HepG2 (cell line): ENCODE data around the gene RTEL1. TPM values are rescaled to one million over a fixed set of nuclear protein-coding genes. Genes with fewer than 3 reads are reported as not detected.

Experiments used
- CHD4 ChIP-seq: fragments of 200-600 bp; sonication (generic); IDR thresholded peaks from 2 replicates; pipeline ENCODE4 v1.7.0; 2017; ENCODE audit warnings: mild to moderate bottlenecking, low read length, borderline replicate concordance
- DR1 ChIP-seq: sonication (generic); formaldehyde crosslinking; IDR thresholded peaks from 2 replicates; pipeline ENCODE4 v1.8.0; 2021; ENCODE audit warnings: mild to moderate bottlenecking, missing genetic modification reagents, inconsistent platforms
- FIP1L1 ChIP-seq: fragments of 200-400 bp; formaldehyde crosslinking; IDR thresholded peaks from 2 replicates; pipeline ENCODE4 v1.6.1; 2018; ENCODE audit warnings: low read depth, mild to moderate bottlenecking, low read length, moderate library complexity, borderline replicate concordance; ENCODE audit not compliant: insufficient read depth
- FOSL2 ChIP-seq: sonication (generic); formaldehyde crosslinking; IDR thresholded peaks from 2 replicates; pipeline ENCODE4 v1.4.0; 2020; ENCODE audit warnings: missing genetic modification reagents
- HDAC6 ChIP-seq: fragments of 200-600 bp; sonication (generic); IDR thresholded peaks from 2 replicates; pipeline ENCODE4 v1.7.0; 2017; ENCODE audit warnings: mild to moderate bottlenecking, antibody characterized with exemption, low read length, low read depth
- HNRNPL ChIP-seq: fragments of 200-400 bp; formaldehyde crosslinking; IDR thresholded peaks from 2 replicates; pipeline ENCODE4 v1.6.1; 2017; ENCODE audit warnings: mild to moderate bottlenecking, low read depth, low read length
- HNRNPUL1 ChIP-seq: fragments of 200-400 bp; formaldehyde crosslinking; IDR thresholded peaks from 2 replicates; pipeline ENCODE4 v1.6.1; 2017; ENCODE audit warnings: low read depth, mild to moderate bottlenecking, low read length, moderate library complexity
- MIER2 ChIP-seq: IDR thresholded peaks from 2 replicates; pipeline ENCODE4 v1.6.1; 2016; ENCODE audit warnings: missing biosample characterization, missing genetic modification reagents
- RXRA ChIP-seq: sonication (generic); formaldehyde crosslinking; IDR thresholded peaks from 2 replicates; pipeline ENCODE4 v1.5.1; 2020; ENCODE audit warnings: missing genetic modification reagents
- SOX13 ChIP-seq, 3 experiments: fragments of 450-650 bp in 1 of 3; sonication (generic) in 1 of 3; formaldehyde crosslinking in 1 of 3; IDR thresholded peaks in 2 of 3; conservative IDR thresholded peaks in 1 of 3; 2 replicates each; pipeline versions ENCODE4 v1.5.0 to v1.6.1; 2016 to 2020; ENCODE audit warnings: antibody characterized with exemption in 1 of 3, mild to moderate bottlenecking in 1 of 3, missing compliant biosample characterization in 1 of 3, missing genetic modification reagents in 1 of 3, moderate library complexity in 1 of 3
- SPEN ChIP-seq: sonication (generic); formaldehyde crosslinking; IDR thresholded peaks from 2 replicates; pipeline ENCODE4 v1.5.1; 2020; ENCODE audit warnings: low read depth, mild to moderate bottlenecking, missing genetic modification reagents
- STAT5B ChIP-seq: sonication (generic); formaldehyde crosslinking; IDR thresholded peaks from 2 replicates; pipeline ENCODE4 v1.4.0; 2020; ENCODE audit warnings: missing genetic modification reagents
- U2AF2 ChIP-seq: fragments of 200-400 bp; formaldehyde crosslinking; IDR thresholded peaks from 2 replicates; pipeline ENCODE4 v1.6.1; 2017; ENCODE audit warnings: low read depth, mild to moderate bottlenecking, low read length
- YEATS4 ChIP-seq: sonication (generic); formaldehyde crosslinking; IDR thresholded peaks from 2 replicates; pipeline ENCODE4 v1.4.0; 2020; ENCODE audit warnings: missing genetic modification reagents, borderline replicate concordance
- ZBTB1 ChIP-seq: sonication (generic); formaldehyde crosslinking; IDR thresholded peaks from 2 replicates; pipeline ENCODE4 v1.4.0; 2020; ENCODE audit warnings: missing genetic modification reagents, borderline replicate concordance
- ZNF205 ChIP-seq: IDR thresholded peaks from 2 replicates; pipeline ENCODE4 v1.6.1; 2018; ENCODE audit warnings: missing biosample characterization, missing genetic modification reagents
- ZNF235 ChIP-seq: sonication (generic); formaldehyde crosslinking; IDR thresholded peaks from 2 replicates; pipeline ENCODE4 v1.8.1; 2023; ENCODE audit warnings: mild to moderate bottlenecking, missing genetic modification reagents, borderline replicate concordance
- ZNF292 ChIP-seq: sonication (generic); formaldehyde crosslinking; IDR thresholded peaks from 2 replicates; pipeline ENCODE4 v1.8.1; 2022; ENCODE audit warnings: mild to moderate bottlenecking, low read depth, missing genetic modification reagents, borderline replicate concordance
- ZNF30 ChIP-seq: sonication (generic); formaldehyde crosslinking; IDR thresholded peaks from 2 replicates; pipeline ENCODE4 v1.5.0; 2020; ENCODE audit warnings: mild to moderate bottlenecking, missing genetic modification reagents
- ZNF558 ChIP-seq: sonication (generic); formaldehyde crosslinking; IDR thresholded peaks from 2 replicates; pipeline ENCODE4 v1.9.0; 2022; ENCODE audit warnings: mild to moderate bottlenecking, missing genetic modification reagents, borderline replicate concordance
- ZNF564 ChIP-seq: sonication (generic); formaldehyde crosslinking; IDR thresholded peaks from 2 replicates; pipeline ENCODE4 v1.8.1; 2023; ENCODE audit warnings: mild to moderate bottlenecking, missing genetic modification reagents
- ZNF672 ChIP-seq: sonication (generic); formaldehyde crosslinking; IDR thresholded peaks from 2 replicates; pipeline ENCODE4 v1.8.1; 2022; ENCODE audit warnings: missing genetic modification reagents
- ZNF790 ChIP-seq: sonication (generic); formaldehyde crosslinking; IDR thresholded peaks from 2 replicates; pipeline ENCODE4 v1.8.0; 2022; ENCODE audit warnings: missing genetic modification reagents, mild to moderate bottlenecking, borderline replicate concordance
- polyA plus RNA-seq, 8 experiments: library from polyadenylated mRNA; depleted of rRNA in 3 of 8; stranded (reverse) in 7 of 8; unstranded in 1 of 8; fragments of >200 nt; fragmentation: Illumina TruSeq in 4 of 8; extraction: Trizol in 4 of 8; gene quantifications; 2 replicates each; pipeline versions ENCODE4 v1.2.1 to v1.2.3, GENCODE V29; 2011 to 2016; ENCODE audit warnings: low read depth in 4 of 8, missing spikeins in 1 of 8, mixed read lengths in 1 of 8; ENCODE audit not compliant: insufficient read depth in 1 of 8
- total RNA-seq, 5 experiments: library from RNA; depleted of rRNA; stranded (reverse); fragments of >200 nt; fragmentation: Illumina TruSeq; extraction: Trizol; gene quantifications; 2 replicates each; pipeline ENCODE4 v1.2.3, GENCODE V29; 2016; ENCODE audit warnings: low read depth in 1 of 5
- TF ChIP-seq, protein P1 (sequence below): sonication (generic); formaldehyde crosslinking; IDR thresholded peaks from 2 replicates; pipeline ENCODE4 v1.4.0; 2020; ENCODE audit warnings: mild to moderate bottlenecking, low read depth, missing genetic modification reagents
- TF ChIP-seq, protein P2 (sequence below): sonication (generic); formaldehyde crosslinking; IDR thresholded peaks from 2 replicates; pipeline ENCODE4 v1.5.0; 2020; ENCODE audit warnings: missing genetic modification reagents, mild to moderate bottlenecking, borderline replicate concordance
- TF ChIP-seq, protein P3 (sequence below): sonication (generic); formaldehyde crosslinking; IDR thresholded peaks from 2 replicates; pipeline ENCODE4 v1.4.0; 2020; ENCODE audit warnings: missing genetic modification reagents
- TF ChIP-seq, protein P4 (sequence below): sonication (generic); formaldehyde crosslinking; IDR thresholded peaks from 2 replicates; pipeline ENCODE4 v1.8.1; 2023; ENCODE audit warnings: mild to moderate bottlenecking, moderate library complexity, missing genetic modification reagents

Gene RTEL1
- total and polyA plus RNA-seq, 2 of the 13 experiments (the other 11 are each of a cell fraction or from before 2014, with no cell fraction given) = 21.8 to 36.4 TPM

DNA sequence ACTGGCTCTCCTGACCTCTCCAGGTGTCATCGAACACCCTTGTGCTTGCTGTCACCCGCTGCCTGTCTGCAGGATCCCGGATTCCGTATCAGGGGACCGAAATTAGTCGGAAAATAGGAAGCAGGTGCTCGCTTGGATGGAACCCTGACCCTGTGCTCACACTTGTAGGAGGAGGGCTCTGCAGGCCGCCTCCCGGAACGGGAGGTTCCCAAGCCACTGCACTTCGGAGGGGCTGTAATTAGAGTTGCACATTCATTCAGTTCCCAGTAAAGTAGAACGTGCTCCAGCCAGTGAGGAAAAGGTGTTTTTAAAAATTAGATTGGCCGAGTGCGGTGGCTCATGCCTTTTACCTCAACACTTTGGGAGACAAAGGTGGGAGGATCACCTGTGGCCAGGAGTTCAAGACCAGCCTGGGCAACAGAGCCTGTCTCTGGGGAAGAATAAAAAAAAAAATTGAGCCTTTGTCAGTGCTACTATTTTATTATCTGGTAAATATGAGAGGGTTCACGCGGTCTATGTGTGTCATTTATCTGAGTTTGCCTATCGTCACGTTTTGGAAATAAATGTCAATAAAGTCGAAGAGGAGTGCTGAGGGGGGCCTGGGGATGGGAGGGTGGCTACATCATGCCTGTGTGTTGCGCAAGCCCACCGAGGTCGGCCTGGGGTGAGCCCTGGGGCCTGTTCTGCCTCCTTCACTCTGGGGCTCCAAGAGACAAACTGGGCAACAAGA, 29.7 kb upstream of the RTEL1 start (continued):
- TF ChIP-seq SPEN (CRISPR knock-in tag) (peak; percentile 90), HNRNPL (0 out of 2 replicates have a peak, but pooled peaks have one; percentile 3), ZBTB1 (CRISPR knock-in tag) (no peak), ZNF205 (CRISPR knock-in tag) (peak; percentile 96), FOSL2 (CRISPR knock-in tag) (peak; percentile 43), U2AF2 (no peak), ZNF292 (CRISPR knock-in tag) (peak; percentile 36; the same call in 1 of the 2 replicates), YEATS4 (CRISPR knock-in tag) (peak; percentile 99), RXRA (CRISPR knock-in tag) (peak; percentile 72; the same call in 1 of the 2 replicates), HDAC6 (no peak), DR1 (CRISPR knock-in tag) (no peak; the same call in 1 of the 2 replicates), HNRNPUL1 (no peak), ZNF672 (CRISPR knock-in tag) (no peak), ZNF564 (CRISPR knock-in tag) (peak; percentile 78; the same call in 1 of the 2 replicates), CHD4 (peak; percentile 81; the same call in 1 of the 2 replicates), ZNF30 (CRISPR knock-in tag) (0 out of 2 replicates have a peak, but pooled peaks have one; percentile 56), ZNF790 (no peak), SOX13 (IDR thresholded peaks at IDR 0.05) (no peak), SOX13 (CRISPR knock-in tag; conservative IDR thresholded peaks at IDR 0.05 in 1 of 2, IDR thresholded peaks at IDR 0.05 in 1 of 2) (peak in 1 of 2 experiments; percentile 60; a peak in 2 of 4 replicates), MIER2 (CRISPR knock-in tag) (peak; percentile 89), ZNF235 (CRISPR knock-in tag) (no peak), ZNF558 (CRISPR knock-in tag) (no peak; the same call in 1 of the 2 replicates), STAT5B (CRISPR knock-in tag) (peak; percentile 94), FIP1L1 (0 out of 2 replicates have a peak, but pooled peaks have one; percentile 80)
- TF ChIP-seq, protein P1, sequence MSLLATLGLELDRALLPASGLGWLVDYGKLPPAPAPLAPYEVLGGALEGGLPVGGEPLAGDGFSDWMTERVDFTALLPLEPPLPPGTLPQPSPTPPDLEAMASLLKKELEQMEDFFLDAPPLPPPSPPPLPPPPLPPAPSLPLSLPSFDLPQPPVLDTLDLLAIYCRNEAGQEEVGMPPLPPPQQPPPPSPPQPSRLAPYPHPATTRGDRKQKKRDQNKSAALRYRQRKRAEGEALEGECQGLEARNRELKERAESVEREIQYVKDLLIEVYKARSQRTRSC (CRISPR knock-in tag) = no peak
- TF ChIP-seq, protein P2, sequence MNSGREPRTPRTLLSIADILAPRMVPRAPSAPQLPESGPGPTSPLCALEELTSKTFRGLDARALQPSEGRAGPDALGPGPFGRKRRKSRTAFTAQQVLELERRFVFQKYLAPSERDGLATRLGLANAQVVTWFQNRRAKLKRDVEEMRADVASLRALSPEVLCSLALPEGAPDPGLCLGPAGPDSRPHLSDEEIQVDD (CRISPR knock-in tag) = peak; percentile 30; the same call in 1 of the 2 replicates
- TF ChIP-seq, protein P3, sequence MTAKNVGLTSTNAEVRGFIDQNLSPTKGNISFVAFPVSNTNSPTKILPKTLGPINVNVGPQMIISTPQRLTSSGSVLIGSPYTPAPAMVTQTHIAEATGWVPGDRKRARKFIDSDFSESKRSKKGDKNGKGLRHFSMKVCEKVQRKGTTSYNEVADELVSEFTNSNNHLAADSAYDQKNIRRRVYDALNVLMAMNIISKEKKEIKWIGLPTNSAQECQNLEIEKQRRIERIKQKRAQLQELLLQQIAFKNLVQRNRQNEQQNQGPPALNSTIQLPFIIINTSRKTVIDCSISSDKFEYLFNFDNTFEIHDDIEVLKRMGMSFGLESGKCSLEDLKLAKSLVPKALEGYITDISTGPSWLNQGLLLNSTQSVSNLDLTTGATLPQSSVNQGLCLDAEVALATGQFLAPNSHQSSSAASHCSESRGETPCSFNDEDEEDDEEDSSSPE (CRISPR knock-in tag) = peak; percentile 93
- TF ChIP-seq, protein P4, sequence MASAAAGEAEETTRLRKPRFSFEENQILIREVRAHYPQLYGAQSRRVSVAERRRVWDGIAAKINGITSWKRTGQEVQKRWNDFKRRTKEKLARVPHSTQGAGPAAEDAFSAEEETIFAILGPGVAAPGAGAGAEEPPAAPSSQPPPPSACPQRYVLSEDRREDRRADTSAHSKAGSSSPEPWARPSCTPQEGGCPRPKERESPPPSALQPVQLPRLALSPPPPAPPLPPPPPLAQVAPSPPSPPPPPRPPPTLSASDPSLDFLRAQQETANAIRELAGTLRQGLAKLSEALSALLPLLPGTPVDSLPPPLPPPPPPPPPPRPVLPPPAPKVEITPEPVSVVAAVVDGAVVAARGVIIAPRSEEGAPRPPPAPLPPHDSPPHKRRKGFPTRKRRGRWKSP = peak; percentile 90
